NCI-H2227 (cell line): Measurements from ENCODE around the gene IL1A.

ENCODE experiments used
- DNase-seq: peaks from one replicate; lab custom pipeline; 2025; ENCODE audit not compliant: unreplicated experiment; lab: John Stamatoyannopoulos, UW

Gene IL1A

GRCh38 chr2:112793449-112793978, 9.2 kb upstream of the IL1A start:
- DNase-seq = no peak

GRCh38 chr2:112792419-112792818, 8.1 kb upstream of the IL1A start:
- DNase-seq = no peak

- DNase-seq = no peak
Observed at GRCh38 chr2:112791693-112792230, 7.5 kb upstream of the IL1A start.

- no peak for DNase-seq
Observed at GRCh38 chr2:112791019-112791418, 6.7 kb upstream of the IL1A start.

GRCh38 chr2:112790305-112790704, 6.0 kb upstream of the IL1A start:
- no peak for DNase-seq

GRCh38 chr2:112789186-112789585, 4.9 kb upstream of the IL1A start:
- no peak for DNase-seq

- DNase-seq = no peak
Observed at GRCh38 chr2:112788653-112789052, 4.4 kb upstream of the IL1A start.

- DNase-seq = no peak
Observed at GRCh38 chr2:112787729-112788393, 3.6 kb upstream of the IL1A start.

- DNase-seq = no peak
Observed at GRCh38 chr2:112787294-112787693, 3.0 kb upstream of the IL1A start.

- DNase-seq = no peak
Observed at GRCh38 chr2:112783187-112783714, 1.0 kb downstream of the IL1A start.

GRCh38 chr2:112782234-112782799, 2.0 kb downstream of the IL1A start:
- DNase-seq = no peak

- no peak for DNase-seq
Observed at GRCh38 chr2:112779598-112779997, 4.7 kb downstream of the IL1A start.

GRCh38 chr2:112777036-112777435, 7.3 kb downstream of the IL1A start:
- DNase-seq = no peak

GRCh38 chr2:112776113-112776512, 8.2 kb downstream of the IL1A start:
- no peak for DNase-seq

GRCh38 chr2:112774536-112775285, 9.6 kb downstream of the IL1A start:
- no peak for DNase-seq

- DNase-seq = no peak
Observed at GRCh38 chr2:112773556-112773955, 10.7 kb downstream of the IL1A start.

- no peak for DNase-seq
Observed at GRCh38 chr2:112772911-112773475, 11.3 kb downstream of the IL1A start.

GRCh38 chr2:112772322-112772721, 12.0 kb downstream of the IL1A start:
- no peak for DNase-seq

- no peak for DNase-seq
Observed at GRCh38 chr2:112768432-112768831, 15.9 kb downstream of the IL1A start.

- DNase-seq = no peak
Observed at GRCh38 chr2:112767693-112768330, 16.5 kb downstream of the IL1A start.

GRCh38 chr2:112765251-112765650, 19.0 kb downstream of the IL1A start:
- DNase-seq = no peak
